SK-N-SH (cell line): ENCODE data around the gene UBE2D3. TPM values are rescaled to one million over a fixed set of nuclear protein-coding genes. Genes with fewer than 3 reads are reported as not detected.

Experiments
- CTCF ChIA-PET: fragments of 300-600, 350-600 bp; formaldehyde crosslinking; extraction: SDS; loops from one replicate; lab custom pipeline; 2021; lab: Yijun Ruan, JAX
- POLR2A ChIA-PET: fragments of 350-600 bp; sonication (Branson Sonifier 250); formaldehyde crosslinking; extraction: SDS; loops from one replicate; lab custom pipeline; 2020; ENCODE audit warnings: antibody characterized with exemption, inconsistent platforms; lab: Yijun Ruan, JAX
- DNase-seq: peaks from one replicate; pipeline ENCODE4 v3.0.0; 2012
- H2AFZ ChIP-seq: fragments of 200-600 bp; sonication (generic); 2 replicates; pipeline ENCODE4 v1.8.1; 2016; ENCODE audit warnings: antibody characterized with exemption, mild to moderate bottlenecking, low read depth
- H3F3A ChIP-seq: fragments of 200-600 bp; sonication (generic); replicated peaks from 2 replicates; pipeline ENCODE3; 2016; ENCODE audit warnings: antibody characterized with exemption, mild to moderate bottlenecking; ENCODE audit not compliant: insufficient read depth
- H3K27ac ChIP-seq, 2 experiments: fragments of 200-500 bp in 1 of 2; fragments of 200-600 bp in 1 of 2; sonication (Bioruptor generic) in 1 of 2; sonication (generic), shearing (Covaris generic) in 1 of 2; 2 replicates each; pipeline versions ENCODE4 v1.5.1 to v1.6.1; 2014 to 2016; ENCODE audit warnings: low read depth in 2 of 2, inconsistent platforms in 1 of 2, low read length in 1 of 2, mild to moderate bottlenecking in 1 of 2, mixed read lengths in 1 of 2
- H3K27me3 ChIP-seq: fragments of 200-600 bp; sonication (generic), shearing (Covaris generic); 2 replicates; pipeline ENCODE4 v1.6.1; 2016; ENCODE audit warnings: mixed run types; ENCODE audit not compliant: insufficient read depth
- H3K36me3 ChIP-seq, 2 experiments: fragments of 200-500 bp in 1 of 2; fragments of 200-600 bp in 1 of 2; sonication (Bioruptor generic) in 1 of 2; sonication (generic) in 1 of 2; replicated peaks in 1 of 2; 2 replicates each; pipeline versions ENCODE3 to v1.5.1; 2014 to 2016; ENCODE audit warnings: low read length in 1 of 2, mild to moderate bottlenecking in 1 of 2; ENCODE audit not compliant: insufficient read depth in 2 of 2, control insufficient read depth in 1 of 2
- H3K4me1 ChIP-seq, 2 experiments: fragments of 200-500 bp in 1 of 2; fragments of 200-600 bp in 1 of 2; sonication (Bioruptor generic) in 1 of 2; sonication (generic), shearing (Covaris generic) in 1 of 2; 2 replicates each; pipeline versions ENCODE4 v1.5.1 to v1.6.1; 2014 to 2016; ENCODE audit warnings: low read depth in 1 of 2, low read length in 1 of 2, mixed run types in 1 of 2; ENCODE audit not compliant: insufficient read depth in 2 of 2, control insufficient read depth in 1 of 2
- H3K4me2 ChIP-seq: fragments of 200-600 bp; sonication (generic), shearing (Covaris generic); 2 replicates; pipeline ENCODE4 v1.6.1; 2017; ENCODE audit warnings: mixed run types
- H3K4me3 ChIP-seq, 2 experiments: fragments of 200-500 bp in 1 of 2; fragments of 200-600 bp in 1 of 2; sonication (Bioruptor generic) in 1 of 2; sonication (generic), shearing (Covaris generic) in 1 of 2; 2 replicates each; pipeline versions ENCODE4 v1.5.1 to v1.8.1; 2014 to 2016; ENCODE audit warnings: low read depth in 2 of 2, inconsistent platforms in 1 of 2, low read length in 1 of 2, mild to moderate bottlenecking in 1 of 2, mixed read lengths in 1 of 2, moderate library complexity in 1 of 2
- H3K79me2 ChIP-seq: fragments of 200-600 bp; sonication (generic); 2 replicates; pipeline ENCODE4 v1.8.1; 2017; ENCODE audit warnings: mild to moderate bottlenecking; ENCODE audit not compliant: insufficient read depth
- H3K9ac ChIP-seq: fragments of 200-600 bp; sonication (generic); 2 replicates; pipeline ENCODE4 v1.6.1; 2017; ENCODE audit warnings: mixed run types
- H3K9me2 ChIP-seq: fragments of 200-600 bp; sonication (generic); 2 replicates; pipeline ENCODE4 v1.6.1; 2017; ENCODE audit warnings: mixed run types
- H3K9me3 ChIP-seq: fragments of 200-600 bp; sonication (generic); 2 replicates; pipeline ENCODE4 v1.6.1; 2017; ENCODE audit warnings: mixed run types, mild to moderate bottlenecking, moderate library complexity
- H4K20me1 ChIP-seq: fragments of 200-600 bp; sonication (generic); 2 replicates; pipeline ENCODE4 v1.6.1; 2017; ENCODE audit warnings: mild to moderate bottlenecking, mixed run types; ENCODE audit not compliant: insufficient read depth
- CHD2 ChIP-seq: fragments of 150-350 bp; IDR thresholded peaks from 2 replicates; pipeline ENCODE4 v1.6.1; 2018; ENCODE audit warnings: low read length; ENCODE audit not compliant: partially characterized antibody
- ELF1 ChIP-seq: IDR thresholded peaks from 2 replicates; pipeline ENCODE4 v1.4.0; 2012
- EP300 ChIP-seq, 2 experiments: IDR thresholded peaks; 2 replicates each; pipeline versions ENCODE4 v1.4.0 to v1.6.1; 2012; ENCODE audit warnings: borderline replicate concordance in 1 of 2, low read depth in 1 of 2, low read length in 1 of 2
- EZH2phosphoT487 ChIP-seq: fragments of 200-600 bp; sonication (generic); IDR thresholded peaks from 2 replicates; pipeline ENCODE4 v1.6.1; 2017; ENCODE audit warnings: low read depth, mixed run types, mild to moderate bottlenecking, antibody characterized with exemption, moderate library complexity, borderline replicate concordance
- MAX ChIP-seq: IDR thresholded peaks from 2 replicates; pipeline ENCODE4 v1.4.0; 2012; ENCODE audit warnings: low read depth
- MEF2A ChIP-seq: IDR thresholded peaks from 2 replicates; pipeline ENCODE4 v1.4.0; 2012; ENCODE audit warnings: low read depth, borderline replicate concordance
- MXI1 ChIP-seq: IDR thresholded peaks from 2 replicates; pipeline ENCODE4 v1.6.1; 2012; ENCODE audit warnings: mild to moderate bottlenecking, low read depth, low read length, improper control_type of control experiment
- RXRA ChIP-seq: IDR thresholded peaks from 2 replicates; pipeline ENCODE4 v1.4.0; 2012; ENCODE audit warnings: low read depth, mild to moderate bottlenecking, borderline replicate concordance
- USF2 ChIP-seq: fragments of 150-350 bp; IDR thresholded peaks from 2 replicates; pipeline ENCODE4 v1.6.1; 2017; ENCODE audit warnings: antibody characterized with exemption, low read length, low read depth, borderline replicate concordance
- ZBTB33 ChIP-seq: IDR thresholded peaks from 2 replicates; pipeline ENCODE4 v1.4.0; 2012; ENCODE audit warnings: low read depth, borderline replicate concordance
- WGBS: methylation state at CpG from one replicate; pipeline ENCODE4 v1.1.6; 2017; ENCODE audit warnings: low lambda C conversion rate; 5-methylcytosine and 5-hydroxymethylcytosine counted together
- polyA plus RNA-seq, 3 experiments: library from polyadenylated mRNA; depleted of rRNA; stranded (reverse); fragments of >200 nt; gene quantifications; 2 replicates each; pipeline ENCODE4 v1.2.3, GENCODE V29; 2012
- TF ChIP-seq, protein P1 (sequence below): fragments of 200-600 bp; sonication (generic); IDR thresholded peaks from 2 replicates; pipeline ENCODE4 v1.6.1; 2017; ENCODE audit warnings: antibody characterized with exemption, mild to moderate bottlenecking, moderate library complexity

The UBE2D3 gene
- polyA plus RNA-seq, 1 of the 3 experiments (the other 2 are of a cell fraction) = 216 TPM

- TF ChIP-seq ZBTB33 (no peak), MEF2A (no peak), ELF1 (0 out of 2 replicates have a peak, but pooled peaks have one; percentile 16), EP300 (IDR thresholded peaks at IDR 0.05; ENCODE audit: borderline replicate concordance in 1 of 2, low read depth in 1 of 2, low read length in 1 of 2) (no peak), USF2 (peak; percentile 20; the same call in 1 of the 2 replicates), EZH2phosphoT487 (no peak), CHD2 (no peak), MXI1 (no peak)
- TF ChIP-seq, protein P1, sequence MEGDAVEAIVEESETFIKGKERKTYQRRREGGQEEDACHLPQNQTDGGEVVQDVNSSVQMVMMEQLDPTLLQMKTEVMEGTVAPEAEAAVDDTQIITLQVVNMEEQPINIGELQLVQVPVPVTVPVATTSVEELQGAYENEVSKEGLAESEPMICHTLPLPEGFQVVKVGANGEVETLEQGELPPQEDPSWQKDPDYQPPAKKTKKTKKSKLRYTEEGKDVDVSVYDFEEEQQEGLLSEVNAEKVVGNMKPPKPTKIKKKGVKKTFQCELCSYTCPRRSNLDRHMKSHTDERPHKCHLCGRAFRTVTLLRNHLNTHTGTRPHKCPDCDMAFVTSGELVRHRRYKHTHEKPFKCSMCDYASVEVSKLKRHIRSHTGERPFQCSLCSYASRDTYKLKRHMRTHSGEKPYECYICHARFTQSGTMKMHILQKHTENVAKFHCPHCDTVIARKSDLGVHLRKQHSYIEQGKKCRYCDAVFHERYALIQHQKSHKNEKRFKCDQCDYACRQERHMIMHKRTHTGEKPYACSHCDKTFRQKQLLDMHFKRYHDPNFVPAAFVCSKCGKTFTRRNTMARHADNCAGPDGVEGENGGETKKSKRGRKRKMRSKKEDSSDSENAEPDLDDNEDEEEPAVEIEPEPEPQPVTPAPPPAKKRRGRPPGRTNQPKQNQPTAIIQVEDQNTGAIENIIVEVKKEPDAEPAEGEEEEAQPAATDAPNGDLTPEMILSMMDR = no peak
These were observed 66.6 kb downstream of the UBE2D3 start, which contains the start of gene MANBA (continued) for GRCh38 chr4:102760645-102761295.

GRCh38 chr4:102759831-102760644 is 67.3 kb downstream of the UBE2D3 start:
- Histone ChIP-seq H3K36me3 (no peaks in the 10 kb centered on the region), H3K4me3 (peak overlapping the region; percentile 92 to 97), H3K9ac (peak overlapping the region; percentile 66), H3K4me1 (peaks cover 0 to 11% of the 10 kb centered on the region in 2 experiments; a peak in 1 of 4 replicates), H3K9me2 (no peaks in the 10 kb centered on the region), H4K20me1 (no peaks in the 10 kb centered on the region), H3F3A (no peaks in the 10 kb centered on the region), H3K4me2 (peak overlapping the region; percentile 78), H3K27me3 (no peaks in the 10 kb centered on the region), H3K27ac (peak overlapping the region; percentile 50 to 80; a peak in 3 of 4 replicates), H3K9me3 (no peaks in the 10 kb centered on the region), H3K79me2 (peaks cover 44% of the 10 kb centered on the region; the same call in 1 of the 2 replicates), H2AFZ (peak overlapping the region; percentile 90)
- 0 out of 2 replicates have a peak, but pooled peaks have one; percentile 13 for TF ChIP-seq MAX
- TF ChIP-seq RXRA = no peak
- peak; percentile 69 for TF ChIP-seq MXI1
- ChIA-PET CTCF (no interaction called here), POLR2A (interaction anchor here (0.5 to 2.0 kb wide), 5 partner anchors 11 to 109 kb away, joined by 3 to 13 read pairs (median 6); partner anchors contain the start of genes CISD2 and UBE2D3)
- WGBS = 7% methylated on average over 25 of the region's 25 CpGs
- DNase-seq = no peak
